ENCODE data around the gene PPTC7. TPM values are rescaled to one million over a fixed set of nuclear protein-coding genes. Genes with fewer than 3 reads are reported as not detected.

PPTC7 gene
- polyA plus RNA-seq, 3 donors: 21.2 to 23.2 (median 22.1) TPM

GRCh38 chr12:110498984-110499706 is 84.0 kb downstream of the PPTC7 start:
- no peak for DNase-seq (ENCODE audit: low read depth in 3 of 3, low spot score in 2 of 3)

Other genes starting within 250 kb of the PPTC7 start
- 10 to 100 TPM; 67.1 to 69.7 (median 69.5) TPM for gene ANAPC7, start 179.6 kb downstream of the PPTC7 start, polyA plus RNA-seq (ENCODE audit: insufficient read length in 3 of 3)
- gene ARPC3, start 133.0 kb downstream of the PPTC7 start, polyA plus RNA-seq (ENCODE audit: insufficient read length in 3 of 3): 100 to 1,000 TPM; 269 to 281 (median 277) TPM
- gene GPN3, start 115.1 kb downstream of the PPTC7 start, polyA plus RNA-seq (ENCODE audit: insufficient read length in 3 of 3): 10 to 100 TPM; 36.5 to 39.3 (median 38.5) TPM
- 10 to 100 TPM; 16.2 to 18.6 (median 16.6) TPM for gene FAM216A, start 114.5 kb downstream of the PPTC7 start, polyA plus RNA-seq (ENCODE audit: insufficient read length in 3 of 3)
- gene VPS29, start 81.2 kb downstream of the PPTC7 start, polyA plus RNA-seq (ENCODE audit: insufficient read length in 3 of 3): 100 to 1,000 TPM; 141 to 162 (median 152) TPM
- gene RAD9B, start 81.0 kb downstream of the PPTC7 start, polyA plus RNA-seq (ENCODE audit: insufficient read length in 3 of 3): 1 to 10 TPM; 1.1 to 1.5 (median 1.2) TPM
- gene TCTN1, start 30.8 kb upstream of the PPTC7 start, polyA plus RNA-seq (ENCODE audit: insufficient read length in 3 of 3): 10 to 100 TPM; 72.5 to 91.8 (median 87.6) TPM
- 10 to 100 TPM in 1 of 3 donors, 1 to 10 TPM in 2; 8.9 to 10.6 (median 8.9) TPM for gene HVCN1, start 105.8 kb upstream of the PPTC7 start, polyA plus RNA-seq (ENCODE audit: insufficient read length in 3 of 3)
- 100 to 1,000 TPM; 182 to 206 (median 192) TPM for gene PPP1CC, start 159.6 kb upstream of the PPTC7 start, polyA plus RNA-seq (ENCODE audit: insufficient read length in 3 of 3)